Activated gamma-delta T cell treated with anti-CD3 and anti-CD28 coated beads, Interleukin-2, amount 50 U/mL, for 16 hours (primary cell): ENCODE measurements around the gene PAIP2.
"Not testable (repeated sequence)": the region's sequence is repeated elsewhere in the genome, so short reads cannot be mapped to it uniquely, and the experiment has no call there.

Source experiments
- DNase-seq: peaks from one replicate; pipeline ENCODE4 v3.0.0-alpha.2; 2020; ENCODE audit warnings: low read depth

The PAIP2 gene

GRCh38 chr5:139378941-139379361, 37.3 kb downstream of the PAIP2 start:
- DNase-seq = no peak

DNA sequence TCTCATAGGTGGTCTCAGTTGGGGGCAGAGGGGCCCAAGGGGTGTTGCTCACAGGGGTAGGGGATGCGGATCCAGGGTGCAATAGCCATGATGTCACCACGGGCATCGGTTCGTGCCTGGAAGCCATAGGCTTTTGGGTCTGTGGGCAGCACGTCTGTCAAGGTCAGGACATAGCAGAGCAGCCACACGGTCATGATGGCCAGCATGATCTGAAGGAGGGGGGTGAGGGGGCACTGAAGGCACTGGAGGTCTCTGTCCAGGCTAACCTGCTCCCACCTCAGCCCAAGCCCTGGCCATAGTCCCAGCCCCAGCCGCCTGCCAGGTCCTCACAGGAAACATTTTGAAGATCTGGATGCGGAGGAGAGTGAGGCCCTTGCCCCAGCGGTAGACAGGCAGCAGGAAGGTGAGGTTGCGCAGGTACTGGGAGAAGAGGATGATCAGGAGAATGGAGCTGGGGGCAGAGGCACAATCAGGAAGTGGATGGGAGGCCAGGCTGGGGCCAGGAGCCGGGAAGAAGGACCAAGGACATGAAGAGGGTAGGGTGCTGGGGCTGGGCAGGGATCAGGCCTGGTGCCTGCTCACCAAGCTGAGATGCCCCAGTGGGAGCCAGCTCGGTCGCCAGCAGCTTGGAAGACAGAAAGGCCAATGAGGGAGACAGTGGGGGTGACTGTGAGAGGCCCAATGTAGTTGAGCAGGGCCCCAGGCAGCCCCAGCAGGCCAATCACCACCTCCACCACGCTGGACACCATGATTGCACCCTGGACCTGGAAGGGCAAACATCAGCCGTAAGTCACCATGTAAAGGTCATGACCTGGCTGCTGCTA, 38.2 kb downstream of the PAIP2 start:
- DNase-seq = no peak

DNA sequence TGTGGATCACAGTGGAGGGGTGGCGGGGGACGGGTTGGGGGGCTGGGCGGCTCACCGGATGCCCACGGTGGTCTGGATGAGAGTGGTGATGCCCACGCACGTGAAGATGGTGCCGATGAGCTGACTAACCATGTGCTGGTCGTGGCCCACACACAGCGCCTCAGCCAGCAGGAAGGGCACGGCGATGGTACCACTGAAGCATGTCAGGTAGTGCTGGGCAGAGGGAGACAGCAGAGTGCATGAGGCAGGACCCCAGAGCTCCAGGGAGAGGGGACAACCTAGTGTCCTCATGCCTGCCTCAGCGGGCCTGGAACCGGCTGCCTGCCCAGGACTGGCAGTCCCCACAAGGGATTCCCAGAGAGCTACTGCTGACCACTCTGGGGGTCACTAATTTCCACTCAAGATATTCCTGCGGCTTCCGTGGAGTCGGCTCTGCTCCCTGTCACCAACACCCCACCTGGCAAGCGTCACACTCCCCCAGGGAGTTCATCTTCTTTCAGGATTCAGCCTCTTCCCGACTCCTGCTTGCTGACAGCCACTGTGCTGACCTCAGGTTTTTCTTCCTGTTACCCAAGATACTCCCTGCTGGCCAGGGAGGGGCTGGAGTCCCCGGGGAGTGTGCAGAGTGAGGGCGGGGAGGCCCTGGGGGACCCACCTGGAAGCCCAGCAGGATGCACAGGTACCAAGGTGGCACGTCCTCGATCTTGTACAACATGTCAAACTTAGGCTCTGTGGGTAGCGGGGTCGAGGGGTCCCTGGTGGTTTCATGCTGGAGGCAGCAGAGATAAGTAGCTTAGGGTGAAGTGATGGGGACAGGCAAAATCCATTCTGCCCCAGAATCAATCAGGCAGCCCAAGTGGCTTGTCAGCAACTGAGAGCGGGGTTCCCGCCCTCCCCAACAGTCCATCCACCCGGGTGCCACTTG, 40.4 kb downstream of the PAIP2 start:
- DNase-seq = no peak

- no peak for DNase-seq
Observed at GRCh38 chr5:139382807-139383206, 41.2 kb downstream of the PAIP2 start.

DNA sequence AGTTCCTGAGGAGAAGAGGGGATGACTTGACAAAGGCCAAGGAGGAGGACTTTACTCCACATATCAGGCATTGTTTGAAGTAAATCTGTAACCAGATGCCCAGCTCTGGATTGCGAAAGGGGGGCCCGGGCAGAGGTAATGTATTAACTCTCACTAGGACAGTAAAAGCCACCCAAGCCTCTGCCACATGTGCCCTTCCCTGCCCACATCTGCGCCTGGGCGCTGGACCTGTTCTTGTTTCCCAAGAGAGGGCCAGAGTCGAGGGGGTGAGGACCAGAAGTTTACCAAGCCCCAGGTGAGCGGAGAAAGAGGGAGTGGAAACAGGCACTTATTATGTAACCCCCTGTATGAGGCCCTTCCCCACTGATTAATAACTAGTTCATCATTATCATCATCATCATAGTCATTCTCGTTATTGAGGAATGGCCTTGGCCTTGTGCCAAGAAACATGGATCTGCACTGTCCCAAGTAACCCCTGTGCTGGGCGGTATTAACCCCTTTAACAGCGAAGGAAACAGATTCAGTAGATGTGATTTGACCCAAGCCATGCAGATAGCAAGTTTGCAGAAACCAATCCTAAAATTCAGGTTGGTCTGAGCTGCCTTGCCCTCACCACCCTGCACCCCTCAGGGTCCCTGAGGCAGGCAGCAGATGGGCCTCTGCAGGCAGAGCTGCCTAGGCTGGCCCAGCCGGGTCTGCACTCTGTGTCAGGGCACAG, 41.8 kb downstream of the PAIP2 start, which contains the start of gene SLC23A1:
Gene SLC23A1 (minus strand): TSS at position 23 of the 718 bp plus-strand sequence. CDS start 44 bp downstream, outside the sequence.
- no peak for DNase-seq

GRCh38 chr5:139383993-139384590, 42.4 kb downstream of the PAIP2 start:
- no peak for DNase-seq

DNA sequence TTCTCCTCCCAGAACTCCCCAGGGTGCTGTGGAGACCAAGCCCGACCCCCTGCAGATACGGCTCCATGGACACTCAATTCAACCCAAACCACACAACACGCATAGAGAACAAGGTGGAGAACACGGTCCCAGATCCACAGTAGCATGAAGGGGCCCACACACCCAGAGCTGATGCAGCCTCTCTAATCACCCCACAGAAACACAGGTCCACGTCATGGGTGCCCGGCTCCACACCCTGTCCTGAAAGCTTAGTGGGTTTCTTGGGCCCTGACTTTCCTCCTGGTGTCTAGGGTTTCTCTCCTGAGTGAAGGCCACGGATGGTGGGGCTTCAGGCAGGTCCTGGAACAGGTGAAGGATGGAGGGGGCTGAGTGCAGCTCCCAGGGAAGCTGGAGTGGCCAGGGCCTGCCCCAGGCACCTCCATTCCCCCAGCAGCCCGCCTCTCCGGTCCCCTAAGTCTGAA, 43.0 kb downstream of the PAIP2 start:
- no peak for DNase-seq

- DNase-seq = no peak
Observed at GRCh38 chr5:139385061-139386049, 43.7 kb downstream of the PAIP2 start.

DNA sequence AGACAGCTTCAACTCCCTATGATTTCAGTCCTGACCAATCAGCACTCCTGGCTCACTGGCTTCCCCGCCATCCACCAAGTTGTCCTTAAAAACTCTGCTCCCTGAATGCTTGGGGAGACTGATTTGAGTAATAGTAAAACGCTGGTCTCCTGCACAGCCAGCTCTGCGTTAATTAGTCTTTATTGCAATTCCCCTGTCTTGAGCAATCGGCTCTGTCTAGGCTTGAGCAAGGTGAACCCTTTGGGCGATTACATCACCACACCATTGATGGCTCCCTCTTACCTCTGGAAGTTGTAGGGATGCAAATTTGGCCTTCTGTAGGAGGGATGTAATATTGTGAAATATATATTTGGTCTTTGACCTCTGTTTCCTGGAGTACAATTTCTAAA, 44.4 kb downstream of the PAIP2 start:
- DNase-seq = no peak

DNA sequence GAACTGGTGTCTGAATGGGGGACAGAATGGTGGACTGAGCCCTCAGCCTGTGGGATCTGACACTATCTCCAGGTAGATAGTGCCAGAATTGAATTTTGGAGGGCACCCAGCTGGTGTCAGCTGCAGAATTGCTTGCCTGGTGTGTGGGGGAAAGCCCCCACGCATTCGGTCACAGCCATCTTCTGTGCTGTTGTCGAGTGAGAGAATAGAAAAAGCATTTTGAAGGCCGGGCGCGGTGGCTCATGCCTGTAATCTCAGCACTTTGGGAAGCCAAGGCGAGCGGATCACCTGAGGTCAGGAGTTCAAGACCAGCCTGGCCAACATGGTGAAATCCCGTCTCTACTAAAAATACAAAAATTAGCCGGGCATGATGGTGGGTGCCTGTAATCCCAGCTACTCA, 45.3 kb downstream of the PAIP2 start:
- not testable (repeated sequence) for DNase-seq

DNA sequence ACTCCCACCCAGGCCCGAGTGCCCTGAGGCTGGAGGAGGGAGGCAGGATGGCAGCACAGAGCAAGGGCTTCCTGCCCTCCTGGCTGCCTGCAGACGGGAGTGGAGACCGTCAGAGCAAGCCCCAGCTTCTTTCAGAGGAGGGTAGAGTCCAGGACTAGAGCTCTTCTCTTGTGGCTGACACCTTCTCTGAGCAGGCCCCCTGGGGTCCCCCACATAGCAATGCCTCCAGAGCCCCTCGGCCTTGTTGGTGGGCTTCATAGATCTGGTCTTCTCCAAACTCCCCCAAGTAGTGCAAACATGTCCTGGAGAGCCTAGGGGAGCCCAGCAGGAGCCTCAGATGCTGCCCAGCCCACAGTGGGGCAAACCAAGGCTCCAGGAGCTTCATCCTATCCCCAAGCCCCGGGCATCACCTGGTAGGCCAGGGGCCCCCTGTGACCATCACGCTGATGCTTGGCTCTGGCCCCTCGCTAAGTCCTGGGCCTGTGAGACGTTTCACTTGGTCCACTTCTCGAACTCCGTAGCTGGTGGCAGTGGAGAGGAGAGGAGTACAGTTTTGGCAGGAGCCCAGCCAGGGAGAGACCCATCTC, 46.0 kb downstream of the PAIP2 start:
- no peak for DNase-seq

DNA sequence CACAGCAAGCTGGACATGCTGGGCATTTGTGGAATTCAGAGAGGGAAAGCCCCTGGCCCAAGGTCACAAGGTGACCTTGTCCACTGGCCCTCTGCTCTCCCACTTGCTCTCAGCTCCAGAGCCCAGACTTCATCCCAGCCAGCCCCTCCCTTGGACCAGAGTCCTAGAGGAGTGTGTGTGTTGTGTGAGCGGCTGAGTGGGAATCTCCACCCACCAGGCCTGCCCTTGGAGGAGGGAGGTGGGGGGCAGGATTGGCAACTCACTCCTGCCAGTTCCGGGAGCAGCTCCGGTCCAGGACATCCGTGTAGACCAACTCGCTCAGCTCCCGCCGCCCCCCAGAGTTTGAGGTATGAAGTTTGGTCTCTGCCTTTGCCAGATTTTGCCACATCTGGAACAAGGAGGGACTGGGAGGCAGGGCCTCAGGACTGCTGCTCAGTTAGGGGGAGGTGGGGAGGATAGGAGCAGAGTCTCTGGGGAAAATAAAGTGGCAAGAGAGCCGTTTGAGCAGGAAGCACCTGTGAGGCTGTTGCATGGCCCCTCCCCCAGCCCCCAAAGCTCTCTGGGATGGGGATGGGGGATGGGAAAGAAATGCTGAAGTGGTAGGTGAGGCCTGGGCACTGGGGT, 46.7 kb downstream of the PAIP2 start:
- no peak for DNase-seq

- peak; percentile 64 for DNase-seq
Observed at GRCh38 chr5:139389701-139390638, 48.3 kb downstream of the PAIP2 start, which contains the start of gene MZB1. MZB1 (minus strand) TSS chr5:139389913; CDS start chr5:139389856, 57 bp downstream.

- no peak for DNase-seq
Observed at GRCh38 chr5:139390639-139391569, 49.2 kb downstream of the PAIP2 start.

DNA sequence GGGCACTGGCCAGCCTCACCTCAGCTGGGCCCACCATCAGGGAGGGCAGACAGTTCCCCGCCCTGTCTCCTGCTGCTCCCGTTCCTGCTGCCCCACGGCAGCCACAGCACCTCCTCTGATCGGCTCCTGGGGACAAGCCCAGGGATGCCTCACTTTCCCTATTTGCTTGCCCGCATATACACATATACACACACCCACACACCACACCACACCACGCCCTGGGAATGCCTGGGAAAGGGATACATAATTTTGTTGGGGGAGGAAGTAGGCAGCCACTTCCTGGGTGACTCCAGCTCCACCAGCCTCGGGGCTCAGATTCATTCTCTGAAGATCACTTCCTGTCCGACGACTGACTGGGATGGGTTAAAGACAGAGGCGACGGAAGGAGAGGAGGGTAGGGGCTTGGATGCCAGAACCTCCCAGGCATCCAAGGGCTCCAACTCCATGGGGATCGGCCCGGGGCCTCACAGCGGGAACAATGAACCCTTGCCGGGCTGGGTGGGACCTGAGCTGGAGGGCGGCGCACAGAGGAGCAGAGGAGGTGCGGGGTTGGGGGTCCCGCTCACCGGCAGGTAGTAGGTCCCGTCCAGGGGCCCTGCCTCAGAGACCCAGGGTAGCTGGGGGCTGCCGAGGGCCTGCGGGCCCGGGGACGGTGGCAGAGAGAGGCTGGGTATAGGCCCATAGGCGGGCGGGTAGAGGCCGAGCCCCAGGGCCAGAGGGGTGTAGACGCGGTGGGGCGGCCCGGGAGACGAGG, 50.1 kb downstream of the PAIP2 start:
- no peak for DNase-seq

DNA sequence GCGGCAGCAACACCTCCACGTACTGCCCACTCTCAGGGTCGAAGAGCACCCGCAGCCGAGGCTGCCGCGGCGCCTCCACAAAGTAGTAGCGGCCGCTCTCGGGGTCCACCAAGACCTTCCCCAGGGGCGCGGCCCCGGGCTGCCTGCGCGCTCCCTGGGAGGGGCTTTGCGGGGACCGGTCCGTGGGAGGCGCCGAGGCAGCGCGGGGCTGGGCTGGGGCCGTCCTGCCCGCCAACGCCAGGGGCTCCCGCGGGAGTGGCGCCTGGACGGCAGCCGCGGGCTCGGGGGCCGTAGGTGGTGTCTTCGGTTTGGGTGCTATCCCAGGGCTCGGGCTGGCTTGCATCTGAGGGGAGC, 50.6 kb downstream of the PAIP2 start:
- DNase-seq = no peak
